Activated CD8-positive, alpha-beta T cell treated with anti-CD3 and anti-CD28 coated beads for 36 hours (primary cell): Measurements from ENCODE around the gene SVOPL. TPM values are rescaled to one million over a fixed set of nuclear protein-coding genes. Genes with fewer than 3 reads are reported as not detected.

ENCODE experiments used
- ATAC-seq: fragments of 200-7000 bp; cut with Tn5 transposase; one replicate; pipeline ENCODE4 v1.10.0; 2021; ENCODE audit warnings: mild to moderate bottlenecking, moderate library complexity
- CTCF ChIA-PET: fragments of 350-600 bp; sonication (Branson Sonifier 250); formaldehyde crosslinking; loops from one replicate; lab custom pipeline; 2021; ENCODE audit warnings: antibody characterized with exemption; lab: Charles Lee
- POLR2A ChIA-PET: fragments of 350-600 bp; sonication (Branson Sonifier 250); formaldehyde crosslinking; loops from one replicate; lab custom pipeline; 2021; ENCODE audit warnings: antibody characterized with exemption; lab: Charles Lee
- DNase-seq: peaks from one replicate; pipeline ENCODE4 v3.0.0-alpha.2; 2020
- H3K27ac Mint-ChIP-seq: one replicate; pipeline ENCODE4 v1.8.0; 2021; ENCODE audit warnings: mild to moderate bottlenecking, mixed read lengths
- H3K27me3 Mint-ChIP-seq: one replicate; pipeline ENCODE4 v1.8.0; 2021; ENCODE audit warnings: mixed read lengths
- H3K36me3 Mint-ChIP-seq: one replicate; pipeline ENCODE4 v1.8.0; 2021; ENCODE audit warnings: low read depth, mixed read lengths
- H3K4me1 Mint-ChIP-seq: one replicate; pipeline ENCODE4 v1.8.0; 2021; ENCODE audit warnings: low read depth, mixed read lengths
- H3K4me3 Mint-ChIP-seq: one replicate; pipeline ENCODE4 v1.8.0; 2021; ENCODE audit warnings: mild to moderate bottlenecking, moderate library complexity, mixed read lengths
- H3K9me3 Mint-ChIP-seq: one replicate; pipeline ENCODE4 v1.8.0; 2021; ENCODE audit warnings: mixed read lengths
- CTCF ChIP-seq: fragments of 200-600 bp; IDR thresholded peaks from one replicate; pipeline ENCODE4 v1.8.0; 2022; ENCODE audit warnings: antibody characterized with exemption, mild to moderate bottlenecking
- intact Hi-C: fragments of 100-400 bp; cut with micrococcal nuclease; formaldehyde crosslinking; loops from one replicate; pipeline ENCODE4 v1.10.0; 2022
- total RNA-seq, 2 experiments: library from RNA; stranded (reverse); gene quantifications; one replicate each; pipeline ENCODE4 v1.2.3, GENCODE V29; 2021

SVOPL gene
- total RNA-seq, 2 experiments from 2014 or later, result 0.78 TPM; not detected in 1

DNA sequence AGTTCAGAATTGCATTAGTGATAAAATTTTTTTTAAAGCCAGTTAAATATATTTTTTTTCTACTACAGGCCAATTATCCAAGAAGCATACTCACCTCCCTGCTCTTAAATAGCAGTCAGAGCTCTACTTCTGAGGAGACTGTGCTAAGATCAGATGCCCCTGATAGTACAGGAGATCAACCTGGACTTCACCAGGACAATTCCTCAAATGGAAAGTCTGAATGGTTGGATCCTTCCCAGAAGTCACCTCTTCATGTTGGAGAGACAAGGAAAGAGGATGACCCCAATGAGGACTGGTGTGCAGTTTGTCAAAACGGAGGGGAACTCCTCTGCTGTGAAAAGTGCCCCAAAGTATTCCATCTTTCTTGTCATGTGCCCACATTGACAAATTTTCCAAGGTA, 122.0 kb downstream of the SVOPL start:
- DNase-seq (no peak), ATAC-seq (no peak)
- no peak overlapping the region for H3K4me3 Mint-ChIP-seq
- ChIA-PET CTCF (interaction anchor here (1.1 kb wide), 1 partner anchor 130 kb away, joined by 3 read pairs; no protein-coding TSS in a partner anchor), POLR2A (no interaction called here)
- H3K27ac Mint-ChIP-seq, result no peak overlapping the region
- TF ChIP-seq CTCF, result no peak
- intact Hi-C loops, result no loop called here
- H3K4me1 Mint-ChIP-seq, result no peaks in the 10 kb centered on the region
- H3K27me3 Mint-ChIP-seq, result no peaks in the 10 kb centered on the region
- peaks cover 38% of the 10 kb centered on the region for H3K36me3 Mint-ChIP-seq
- no peaks in the 10 kb centered on the region for H3K9me3 Mint-ChIP-seq

DNA sequence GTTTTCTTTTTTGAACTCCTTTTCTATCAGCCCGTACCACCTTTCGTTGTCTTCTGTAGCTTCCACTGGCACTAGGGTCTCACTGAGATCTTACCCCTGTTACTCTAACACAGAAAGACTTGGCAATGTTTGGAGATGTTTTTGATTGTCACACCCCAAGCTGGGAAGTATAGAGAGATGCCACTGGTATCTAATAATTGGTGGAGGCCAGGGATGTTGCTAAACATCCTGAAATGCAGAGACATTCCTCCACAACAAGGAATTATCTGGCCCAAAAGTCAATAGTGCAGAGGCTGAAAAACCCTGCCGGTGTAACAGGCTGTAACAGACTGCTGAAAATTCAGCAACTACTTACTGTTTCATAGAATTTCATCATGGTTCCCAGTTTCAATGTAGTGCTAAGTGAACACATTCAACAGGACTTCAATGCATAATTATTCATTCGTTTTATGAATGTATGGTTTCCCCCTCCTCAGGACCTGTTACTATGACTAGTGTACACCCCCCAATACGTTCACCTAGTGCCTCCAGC, 125.2 kb downstream of the SVOPL start:
- H3K4me3 Mint-ChIP-seq, result no peak overlapping the region
- intact Hi-C loops, result no loop called here
- peaks cover 44% of the 10 kb centered on the region for H3K36me3 Mint-ChIP-seq

DNA sequence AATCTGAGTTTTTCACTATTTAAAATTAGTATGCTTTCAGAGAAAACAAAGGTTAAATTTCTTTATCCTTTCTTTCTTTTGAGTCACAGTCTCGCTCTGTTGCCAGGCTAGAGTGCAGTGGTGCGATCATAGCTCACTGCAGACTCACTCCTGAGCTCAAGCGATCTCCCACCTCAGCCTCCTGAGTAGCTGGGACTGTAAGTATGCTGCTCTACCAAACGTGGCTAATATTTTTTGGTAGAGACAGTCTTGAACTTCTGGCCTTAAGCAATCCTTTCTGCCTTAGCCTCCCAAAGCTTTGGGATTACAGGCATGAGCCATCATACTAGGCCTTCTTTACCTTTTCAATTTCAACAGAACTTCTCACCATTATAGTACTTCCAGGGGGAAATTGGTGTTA, 127.4 kb downstream of the SVOPL start:
- no peak for TF ChIP-seq CTCF
- ChIA-PET CTCF (no interaction called here), POLR2A (no interaction called here)
- H3K36me3 Mint-ChIP-seq, result peaks cover 47% of the 10 kb centered on the region
- no peaks in the 10 kb centered on the region for H3K9me3 Mint-ChIP-seq
- H3K4me1 Mint-ChIP-seq, result no peaks in the 10 kb centered on the region
- DNase-seq, result no peak
- intact Hi-C loops, result no loop called here
- H3K27ac Mint-ChIP-seq, result no peak overlapping the region
- no peaks in the 10 kb centered on the region for H3K27me3 Mint-ChIP-seq
- no peak overlapping the region for H3K4me3 Mint-ChIP-seq
- ATAC-seq, result no peak

More for the DNA sequence above, 125.2 kb downstream of the SVOPL start:
- ChIA-PET POLR2A (interaction anchor here (0.7 kb wide), 1 partner anchor 48 kb away, joined by 3 read pairs; no protein-coding TSS in a partner anchor), CTCF (no interaction called here)
- Mint-ChIP-seq H3K27ac (no peak overlapping the region), H3K4me1 (no peaks in the 10 kb centered on the region), H3K27me3 (no peaks in the 10 kb centered on the region), H3K9me3 (no peaks in the 10 kb centered on the region)
- no peak for TF ChIP-seq CTCF
- no peak for ATAC-seq
- DNase-seq, result no peak

DNA sequence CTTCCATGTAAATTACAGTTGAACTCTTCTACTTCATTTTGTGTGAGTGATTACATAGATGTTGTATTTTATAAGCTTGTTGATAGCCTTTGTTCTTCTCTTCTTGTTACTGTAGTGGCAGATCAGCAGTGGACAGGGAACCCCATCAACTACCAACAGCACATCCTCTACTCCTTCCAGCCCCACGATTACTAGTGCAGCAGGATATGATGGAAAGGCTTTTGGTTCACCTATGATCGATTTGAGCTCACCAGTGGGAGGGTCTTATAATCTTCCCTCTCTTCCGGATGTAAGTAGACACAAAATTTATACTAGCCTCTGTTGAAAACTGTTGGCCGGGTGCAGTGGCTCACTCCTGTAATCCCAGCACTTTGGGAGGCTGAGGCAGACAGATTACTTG, 130.4 kb downstream of the SVOPL start:
- no peak overlapping the region for H3K4me3 Mint-ChIP-seq
- TF ChIP-seq CTCF, result no peak
- DNase-seq (no peak), ATAC-seq (no peak)
- no peaks in the 10 kb centered on the region for H3K27me3 Mint-ChIP-seq
- H3K27ac Mint-ChIP-seq, result no peak overlapping the region
- H3K9me3 Mint-ChIP-seq, result peaks cover under 1% of the 10 kb centered on the region
- ChIA-PET POLR2A (no interaction called here), CTCF (no interaction called here)
- intact Hi-C loops, result no loop called here
- no peaks in the 10 kb centered on the region for H3K4me1 Mint-ChIP-seq
- peaks cover 55% of the 10 kb centered on the region for H3K36me3 Mint-ChIP-seq

DNA sequence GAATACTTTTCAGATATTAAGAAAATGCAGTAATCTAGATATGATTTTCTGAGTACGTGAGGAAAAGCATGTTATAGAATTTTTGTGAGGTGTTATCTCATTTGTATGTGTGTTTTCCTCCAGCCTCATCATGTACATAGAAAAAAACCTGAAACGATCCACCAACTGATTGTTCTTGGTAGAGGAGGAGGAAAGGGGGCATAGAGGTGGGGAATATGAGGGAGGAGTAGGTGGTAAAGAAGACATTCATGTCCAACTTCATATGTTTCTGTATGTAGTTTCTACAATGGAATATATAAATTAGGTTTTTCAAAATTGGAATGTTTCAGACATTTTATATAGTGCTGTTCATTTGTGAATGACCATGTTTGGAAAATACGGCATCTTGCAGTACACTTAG, 131.7 kb downstream of the SVOPL start:
- no peak for TF ChIP-seq CTCF
- ATAC-seq (no peak), DNase-seq (no peak)
- no peaks in the 10 kb centered on the region for H3K27me3 Mint-ChIP-seq
- peaks cover 13% of the 10 kb centered on the region for H3K9me3 Mint-ChIP-seq
- POLR2A ChIA-PET, result no interaction called here
- no peak overlapping the region for H3K4me3 Mint-ChIP-seq
- no peaks in the 10 kb centered on the region for H3K4me1 Mint-ChIP-seq
- intact Hi-C loops, result no loop called here
- CTCF ChIA-PET, result no interaction called here
- peaks cover 65% of the 10 kb centered on the region for H3K36me3 Mint-ChIP-seq
- H3K27ac Mint-ChIP-seq, result no peak overlapping the region
